ENCODE data around the gene IKZF1.

IKZF1 gene

GRCh38 chr7:50357426-50357825, 52.9 kb downstream of the IKZF1 start:
- DNase-seq = no peak

- no peak for DNase-seq
Measured at GRCh38 chr7:50358041-50358705, 53.7 kb downstream of the IKZF1 start.

GRCh38 chr7:50358779-50359178, 54.3 kb downstream of the IKZF1 start:
- no peak for DNase-seq

GRCh38 chr7:50359258-50359994, 54.9 kb downstream of the IKZF1 start:
- DNase-seq = no peak

GRCh38 chr7:50359995-50360925, 55.7 kb downstream of the IKZF1 start:
- DNase-seq = no peak

GRCh38 chr7:50362142-50362541, 57.6 kb downstream of the IKZF1 start:
- DNase-seq = no peak

GRCh38 chr7:50362712-50363282, 58.3 kb downstream of the IKZF1 start:
- no peak for DNase-seq

- DNase-seq = no peak
Measured at GRCh38 chr7:50363327-50364060, 59.0 kb downstream of the IKZF1 start.

GRCh38 chr7:50364645-50365044, 60.1 kb downstream of the IKZF1 start:
- DNase-seq = no peak

- DNase-seq = no peak
Measured at GRCh38 chr7:50366311-50366710, 61.8 kb downstream of the IKZF1 start.

GRCh38 chr7:50367100-50367499, 62.6 kb downstream of the IKZF1 start:
- no peak for DNase-seq

GRCh38 chr7:50367570-50367969, 63.1 kb downstream of the IKZF1 start:
- no peak for DNase-seq

GRCh38 chr7:50368366-50368765, 63.9 kb downstream of the IKZF1 start:
- no peak for DNase-seq

GRCh38 chr7:50369143-50370026, 64.9 kb downstream of the IKZF1 start:
- DNase-seq = no peak

GRCh38 chr7:50370884-50371283, 66.4 kb downstream of the IKZF1 start:
- no peak for DNase-seq

GRCh38 chr7:50371551-50372021, 67.1 kb downstream of the IKZF1 start:
- DNase-seq = no peak

- DNase-seq = no peak
Measured at GRCh38 chr7:50372923-50373322, 68.4 kb downstream of the IKZF1 start.

- no peak for DNase-seq
Measured at GRCh38 chr7:50376056-50376820, 71.7 kb downstream of the IKZF1 start.

GRCh38 chr7:50377356-50377755, 72.8 kb downstream of the IKZF1 start:
- no peak for DNase-seq

GRCh38 chr7:50379082-50379481, 74.6 kb downstream of the IKZF1 start:
- DNase-seq = no peak

All from NCI-H187 (cell line).